OCI-LY1 (cell line): ENCODE data around the gene FCHSD1.

Experiments used
- H2AFZ ChIP-seq: fragments of 200-600 bp; sonication (generic), shearing (Covaris generic); 2 replicates; pipeline ENCODE4 v1.6.0; 2014; ENCODE audit warnings: antibody characterized with exemption, mild to moderate bottlenecking, low read length
- H3F3A ChIP-seq: fragments of 200-600 bp; sonication (generic), shearing (Covaris generic); 2 replicates; pipeline ENCODE4 v1.6.0; 2014; ENCODE audit warnings: mild to moderate bottlenecking, antibody characterized with exemption, low read length, moderate library complexity; ENCODE audit not compliant: insufficient read depth
- H3K27ac ChIP-seq: fragments of 200-600 bp; sonication (generic); 2 replicates; pipeline ENCODE4 v1.5.1; 2014; ENCODE audit warnings: low read length, mixed run types, mild to moderate bottlenecking, low read depth; ENCODE audit not compliant: poor library complexity, severe bottlenecking
- H3K27me3 ChIP-seq: fragments of 200-600 bp; sonication (generic); 2 replicates; pipeline ENCODE4 v1.6.0; 2014; ENCODE audit warnings: antibody characterized with exemption, mild to moderate bottlenecking, low read length, moderate library complexity; ENCODE audit not compliant: insufficient read depth
- H3K36me3 ChIP-seq: fragments of 200-600 bp; sonication (generic); 2 replicates; pipeline ENCODE4 v1.6.1; 2014; ENCODE audit warnings: mild to moderate bottlenecking, antibody characterized with exemption, low read length, moderate library complexity, mixed read lengths; ENCODE audit not compliant: insufficient read depth
- H3K4me1 ChIP-seq: fragments of 200-600 bp; sonication (generic); 2 replicates; pipeline ENCODE4 v1.5.1; 2014; ENCODE audit warnings: mild to moderate bottlenecking, low read length, moderate library complexity; ENCODE audit not compliant: insufficient read depth, severe bottlenecking
- H3K4me2 ChIP-seq: fragments of 200-600 bp; sonication (generic), shearing (Covaris generic); 2 replicates; pipeline ENCODE4 v1.6.1; 2014; ENCODE audit warnings: low read length
- H3K4me3 ChIP-seq: fragments of 200-600 bp; sonication (generic); 2 replicates; pipeline ENCODE4 v1.5.1; 2014; ENCODE audit warnings: low read length, low read depth, mild to moderate bottlenecking, mixed read lengths; ENCODE audit not compliant: poor library complexity, severe bottlenecking
- H3K79me2 ChIP-seq: fragments of 200-600 bp; shearing (Covaris generic); 2 replicates; pipeline ENCODE4 v1.6.1; 2016; ENCODE audit warnings: mixed run types, low read length, mixed read lengths; ENCODE audit not compliant: insufficient read depth
- H3K9ac ChIP-seq: fragments of 200-600 bp; sonication (generic), shearing (Covaris generic); 2 replicates; pipeline ENCODE4 v1.6.1; 2014; ENCODE audit warnings: mild to moderate bottlenecking, low read length, mixed read lengths
- H3K9me2 ChIP-seq: fragments of 200-600 bp; sonication (generic), shearing (Covaris generic); 2 replicates; pipeline ENCODE4 v1.6.1; 2014; ENCODE audit warnings: low read depth, mild to moderate bottlenecking, low read length, mixed read lengths
- H3K9me3 ChIP-seq: fragments of 200-600 bp; shearing (Covaris generic); 2 replicates; pipeline ENCODE4 v1.6.1; 2014; ENCODE audit warnings: low read length, mixed read lengths
- H4K20me1 ChIP-seq: fragments of 200-600 bp; sonication (generic), shearing (Covaris generic); 2 replicates; pipeline ENCODE4 v1.6.0; 2016; ENCODE audit warnings: mild to moderate bottlenecking, low read length; ENCODE audit not compliant: insufficient read depth
- EZH2 ChIP-seq: fragments of 200-600 bp; sonication (generic), shearing (Covaris generic); IDR thresholded peaks from 2 replicates; pipeline ENCODE4 v1.8.0; 2017; ENCODE audit warnings: borderline replicate concordance, mixed run types, mild to moderate bottlenecking, antibody characterized with exemption, low read length, moderate library complexity, mixed read lengths
- TF ChIP-seq, protein P1 (sequence below): fragments of 200-600 bp; sonication (generic), shearing (Covaris generic); IDR thresholded peaks from 2 replicates; pipeline ENCODE4 v1.5.1; 2017; ENCODE audit warnings: mild to moderate bottlenecking, antibody characterized with exemption, low read length, moderate library complexity, mixed read lengths

Gene FCHSD1

DNA sequence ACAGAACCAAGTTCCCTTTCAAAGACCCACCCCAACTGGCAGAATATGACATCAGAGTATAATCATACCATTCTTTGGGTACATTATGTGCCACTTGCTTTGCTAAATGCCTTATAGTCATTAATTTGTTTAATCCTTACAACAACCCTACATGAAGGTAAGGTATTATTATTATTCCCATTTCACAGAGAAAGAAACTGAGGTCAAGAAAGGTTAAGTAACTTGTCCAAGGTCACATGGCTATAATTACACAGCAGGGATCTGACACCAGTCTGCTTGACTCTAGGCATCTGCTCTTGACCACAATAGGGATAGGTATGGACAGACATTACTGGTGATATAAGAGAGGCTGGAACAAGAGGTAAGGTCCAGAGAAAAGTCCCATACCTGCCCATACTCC, 1.2 kb downstream of the FCHSD1 start:
- Histone ChIP-seq H4K20me1 (no peaks in the 10 kb centered on the region), H3K4me1 (peaks cover 15% of the 10 kb centered on the region), H3K4me2 (peak overlapping the region; percentile 91), H3K79me2 (no peaks in the 10 kb centered on the region), H3K36me3 (peaks cover 17% of the 10 kb centered on the region; the same call in 1 of the 2 replicates), H3K27me3 (no peaks in the 10 kb centered on the region), H3K4me3 (no peak overlapping the region), H3K9ac (no peak overlapping the region), H3K9me3 (no peaks in the 10 kb centered on the region), H3K27ac (no peak overlapping the region), H2AFZ (no peak overlapping the region), H3F3A (no peaks in the 10 kb centered on the region), H3K9me2 (no peaks in the 10 kb centered on the region)
- TF ChIP-seq, protein P1, sequence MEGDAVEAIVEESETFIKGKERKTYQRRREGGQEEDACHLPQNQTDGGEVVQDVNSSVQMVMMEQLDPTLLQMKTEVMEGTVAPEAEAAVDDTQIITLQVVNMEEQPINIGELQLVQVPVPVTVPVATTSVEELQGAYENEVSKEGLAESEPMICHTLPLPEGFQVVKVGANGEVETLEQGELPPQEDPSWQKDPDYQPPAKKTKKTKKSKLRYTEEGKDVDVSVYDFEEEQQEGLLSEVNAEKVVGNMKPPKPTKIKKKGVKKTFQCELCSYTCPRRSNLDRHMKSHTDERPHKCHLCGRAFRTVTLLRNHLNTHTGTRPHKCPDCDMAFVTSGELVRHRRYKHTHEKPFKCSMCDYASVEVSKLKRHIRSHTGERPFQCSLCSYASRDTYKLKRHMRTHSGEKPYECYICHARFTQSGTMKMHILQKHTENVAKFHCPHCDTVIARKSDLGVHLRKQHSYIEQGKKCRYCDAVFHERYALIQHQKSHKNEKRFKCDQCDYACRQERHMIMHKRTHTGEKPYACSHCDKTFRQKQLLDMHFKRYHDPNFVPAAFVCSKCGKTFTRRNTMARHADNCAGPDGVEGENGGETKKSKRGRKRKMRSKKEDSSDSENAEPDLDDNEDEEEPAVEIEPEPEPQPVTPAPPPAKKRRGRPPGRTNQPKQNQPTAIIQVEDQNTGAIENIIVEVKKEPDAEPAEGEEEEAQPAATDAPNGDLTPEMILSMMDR = no peak
- no peak for TF ChIP-seq EZH2

DNA sequence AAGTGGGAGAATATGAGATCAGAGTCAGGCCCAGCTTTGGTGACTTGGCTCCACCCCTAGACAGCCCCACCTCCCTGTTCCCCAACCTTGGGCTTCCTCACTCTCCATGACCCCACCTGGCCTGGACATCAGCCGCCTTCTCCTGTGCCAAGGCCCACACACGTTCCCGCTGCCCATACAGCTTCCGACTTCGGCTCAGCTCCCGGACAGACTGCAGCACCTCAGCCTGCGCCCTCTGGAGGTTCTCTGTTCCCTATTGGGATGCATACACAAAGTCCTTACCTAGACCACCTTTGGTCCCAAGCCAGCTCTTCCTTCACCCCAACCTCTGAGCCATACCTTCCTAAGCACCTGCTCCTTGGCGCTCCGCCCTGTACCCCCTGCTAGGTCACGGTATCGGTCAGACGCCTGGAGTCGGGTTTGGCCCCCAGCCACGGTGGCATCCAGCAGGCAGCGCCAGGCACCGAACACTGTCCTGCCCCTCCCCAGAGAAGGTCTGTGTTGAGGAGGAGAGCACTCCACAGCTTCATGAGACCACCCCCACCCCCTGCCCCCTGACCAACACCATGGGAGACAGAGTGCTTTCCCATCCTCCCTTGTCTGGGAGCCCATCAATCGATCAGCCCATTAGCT, 2.0 kb downstream of the FCHSD1 start:
- H3F3A ChIP-seq = no peaks in the 10 kb centered on the region
- no peaks in the 10 kb centered on the region for H3K9me3 ChIP-seq
- TF ChIP-seq EZH2 = no peak
- TF ChIP-seq, protein P1 = no peak
- H3K36me3 ChIP-seq = peaks cover 25% of the 10 kb centered on the region; the same call in 1 of the 2 replicates
- H3K9me2 ChIP-seq = no peaks in the 10 kb centered on the region
- H3K9ac ChIP-seq = no peak overlapping the region
- H4K20me1 ChIP-seq = no peaks in the 10 kb centered on the region
- H3K4me1 ChIP-seq = peaks cover 15% of the 10 kb centered on the region
- no peak overlapping the region for H3K4me3 ChIP-seq
- H3K4me2 ChIP-seq = no peak overlapping the region
- H2AFZ ChIP-seq = no peak overlapping the region
- H3K27me3 ChIP-seq = no peaks in the 10 kb centered on the region
- no peak overlapping the region for H3K27ac ChIP-seq
- H3K79me2 ChIP-seq = no peaks in the 10 kb centered on the region

DNA sequence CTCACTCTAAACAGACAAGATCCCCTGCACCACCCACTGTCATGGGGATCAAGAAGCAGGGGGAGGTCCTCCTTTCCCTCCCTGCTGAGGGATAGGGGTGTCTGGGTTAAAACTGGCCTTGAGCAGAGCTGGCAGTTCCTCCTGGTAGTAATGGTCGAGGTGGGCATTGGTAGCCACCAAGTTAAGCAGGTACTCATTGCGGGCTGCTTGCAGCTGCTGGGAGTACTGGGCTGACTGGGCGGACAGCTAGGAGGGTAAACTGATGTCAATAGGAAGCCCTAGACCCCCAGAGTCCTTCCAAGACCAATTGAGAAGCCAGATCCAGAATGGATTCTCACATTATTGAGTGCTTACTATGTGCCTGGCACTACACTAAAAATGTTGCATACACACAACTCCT, 3.4 kb downstream of the FCHSD1 start:
- Histone ChIP-seq H3K36me3 (peaks cover 30% of the 10 kb centered on the region; the same call in 1 of the 2 replicates), H3K4me2 (no peak overlapping the region), H3K4me1 (peaks cover 15% of the 10 kb centered on the region), H3K9ac (no peak overlapping the region), H3K27ac (no peak overlapping the region), H2AFZ (no peak overlapping the region), H3K9me3 (no peaks in the 10 kb centered on the region), H3K4me3 (no peak overlapping the region), H3K9me2 (no peaks in the 10 kb centered on the region), H3F3A (no peaks in the 10 kb centered on the region), H3K27me3 (no peaks in the 10 kb centered on the region), H3K79me2 (no peaks in the 10 kb centered on the region), H4K20me1 (no peaks in the 10 kb centered on the region)
- no peak for TF ChIP-seq EZH2
- TF ChIP-seq, protein P1 = no peak
